ENCODE data around the gene DDX42.

- TF ChIP-seq CTCF (IDR thresholded peaks at IDR 0.05) (peak in 1 of 4 experiments; percentile 4), POLR2A (IDR thresholded peaks at IDR 0.05) (no peak), EP300 (IDR thresholded peaks at IDR 0.05) (no peak)
Measured at GRCh38 chr17:63835167-63835720, 61.3 kb downstream of the DDX42 start.
